Naive thymus-derived CD4-positive, alpha-beta T cell (primary cell): Measurements from ENCODE around the gene SGMS2. TPM values are rescaled to one million over a fixed set of nuclear protein-coding genes. Genes with fewer than 3 reads are reported as not detected.

ENCODE experiments used
- ATAC-seq: fragments of 150-1000 bp; cut with Tn5 transposase; 2 replicates; pipeline ENCODE4 v1.10.0; 2021; ENCODE audit warnings: mild to moderate bottlenecking, moderate library complexity
- CTCF ChIA-PET: fragments of 350-600 bp; sonication (Branson Sonifier 250); formaldehyde crosslinking; loops from one replicate; lab custom pipeline; 2021; ENCODE audit warnings: antibody characterized with exemption; lab: Charles Lee
- POLR2A ChIA-PET: fragments of 350-600 bp; sonication (Branson Sonifier 250); formaldehyde crosslinking; loops from one replicate; lab custom pipeline; 2021; ENCODE audit warnings: antibody characterized with exemption, inconsistent platforms; lab: Charles Lee
- DNase-seq, 9 donors: peaks; one replicate each; pipeline versions ENCODE4 v3.0.0 to v3.0.0-alpha.2; 2020 to 2022; ENCODE audit warnings: mixed read lengths in 1 of 9
- H3K27ac ChIP-seq: one replicate; pipeline ENCODE4 v1.7.0; 2013; ENCODE audit warnings: mild to moderate bottlenecking, low read depth, low read length, moderate library complexity
- H3K27me3 ChIP-seq, 2 donors: one replicate each; pipeline ENCODE4 v1.7.0; 2013; ENCODE audit warnings: low read length in 2 of 2, mild to moderate bottlenecking in 2 of 2, moderate library complexity in 2 of 2; ENCODE audit not compliant: control insufficient read depth in 2 of 2, insufficient read depth in 2 of 2
- H3K36me3 ChIP-seq, 3 experiments: 1 replicate in 2 of 3; 2 replicates in 1 of 3; pipeline ENCODE4 v1.7.0; 2013; ENCODE audit warnings: low read length in 3 of 3, mild to moderate bottlenecking in 3 of 3, moderate library complexity in 1 of 3; ENCODE audit not compliant: insufficient read depth in 3 of 3, control insufficient read depth in 2 of 3
- H3K4me1 ChIP-seq, 2 donors: one replicate each; pipeline ENCODE4 v1.7.0; 2013; ENCODE audit warnings: low read length in 2 of 2, mild to moderate bottlenecking in 2 of 2, moderate library complexity in 1 of 2; ENCODE audit not compliant: control insufficient read depth in 2 of 2, insufficient read depth in 2 of 2
- H3K4me3 ChIP-seq: 2 replicates; pipeline ENCODE4 v1.7.0; 2013; ENCODE audit warnings: mild to moderate bottlenecking, low read length
- H3K9me3 ChIP-seq, 3 experiments: 1 replicate in 2 of 3; 2 replicates in 1 of 3; pipeline ENCODE4 v1.7.0; 2013; ENCODE audit warnings: low read length in 3 of 3; ENCODE audit not compliant: control insufficient read depth in 2 of 3
- H3K27ac Mint-ChIP-seq, 9 donors: one replicate each; pipeline ENCODE4 v1.8.0; 2020 to 2022; ENCODE audit warnings: mixed read lengths in 9 of 9, mild to moderate bottlenecking in 8 of 9, moderate library complexity in 5 of 9, inconsistent platforms in 2 of 9
- H3K27me3 Mint-ChIP-seq, 5 donors: one replicate each; pipeline ENCODE4 v1.8.0; 2021 to 2022; ENCODE audit warnings: mixed read lengths in 5 of 5, mild to moderate bottlenecking in 1 of 5
- H3K36me3 Mint-ChIP-seq, 5 donors: one replicate each; pipeline ENCODE4 v1.8.0; 2020 to 2022; ENCODE audit warnings: mixed read lengths in 5 of 5, mild to moderate bottlenecking in 3 of 5, inconsistent platforms in 1 of 5
- H3K4me1 Mint-ChIP-seq, 7 donors: one replicate each; pipeline ENCODE4 v1.8.0; 2020 to 2022; ENCODE audit warnings: mixed read lengths in 7 of 7, mild to moderate bottlenecking in 3 of 7, inconsistent platforms in 1 of 7
- H3K4me3 Mint-ChIP-seq, 10 donors: one replicate each; pipeline ENCODE4 v1.8.0; 2020 to 2022; ENCODE audit warnings: mild to moderate bottlenecking in 10 of 10, mixed read lengths in 10 of 10, moderate library complexity in 6 of 10, inconsistent platforms in 2 of 10
- H3K9me3 Mint-ChIP-seq, 11 donors: one replicate each; pipeline ENCODE4 v1.8.0; 2020 to 2022; ENCODE audit warnings: mixed read lengths in 11 of 11, mild to moderate bottlenecking in 4 of 11, inconsistent platforms in 1 of 11, moderate library complexity in 1 of 11
- intact Hi-C, 2 donors: fragments of 100-400 bp; cut with micrococcal nuclease; formaldehyde crosslinking; loops; one replicate each; pipeline ENCODE4 v1.15.1; 2023
- polyA plus RNA-seq, 2 donors: library from polyadenylated mRNA; unstranded; fragments of 300-500 nt; fragmentation: Illumina TruSeq; gene quantifications; one replicate each; pipeline ENCODE4 v1.2.3, GENCODE V29; 2021
- total RNA-seq, 6 experiments: library from RNA in 5 of 6; stranded (reverse) in 5 of 6; gene quantifications; 1 replicate in 5 of 6; 2 replicates in 1 of 6; pipeline ENCODE4 v1.2.3 and lab custom pipeline; 2021 to 2026

Gene SGMS2
- total and polyA plus RNA-seq, 7 experiments from 2014 or later, result 0.24 to 3.5 (median 0.36) TPM; not detected in 4

DNA sequence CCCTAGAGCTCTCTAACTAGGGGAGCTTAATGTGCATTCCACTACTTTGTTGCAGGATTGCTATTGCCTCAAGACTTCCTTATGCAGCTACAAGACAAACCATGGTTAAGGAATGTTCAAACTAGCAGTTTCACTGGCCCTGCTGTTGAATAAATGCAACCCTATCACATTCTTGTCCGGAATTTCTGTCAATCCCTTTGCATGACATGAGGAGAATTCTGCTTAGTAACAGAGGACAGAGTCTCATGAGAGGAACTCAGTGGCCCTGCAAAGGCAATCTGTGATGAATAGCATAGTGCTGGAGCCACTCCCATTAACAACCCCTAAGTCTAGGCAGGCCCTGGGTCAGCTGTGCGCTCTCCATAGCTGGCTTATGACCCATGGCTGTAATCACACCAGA lies 30.7 kb upstream of the SGMS2 start:
- Histone ChIP-seq H3K27me3 (peaks cover 0 to under 1% of the 10 kb centered on the region in 2 donors), H3K9me3 (no peaks in the 10 kb centered on the region), H3K4me1 (no peaks in the 10 kb centered on the region), H3K36me3 (no peaks in the 10 kb centered on the region), H3K4me3 (no peak overlapping the region), H3K27ac (no peak overlapping the region)
- H3K9me3 Mint-ChIP-seq, result no peaks in the 10 kb centered on the region
- no peak overlapping the region for H3K27ac Mint-ChIP-seq
- CTCF ChIA-PET, result no interaction called here
- no peak for ATAC-seq
- intact Hi-C loops, result no loop called here
- POLR2A ChIA-PET, result no interaction called here
- no peaks in the 10 kb centered on the region for H3K4me1 Mint-ChIP-seq
- no peak for DNase-seq
- peaks cover 15 to 34% (median 17%) of the 10 kb centered on the region in 5 donors for H3K27me3 Mint-ChIP-seq
- no peak overlapping the region for H3K4me3 Mint-ChIP-seq
- no peaks in the 10 kb centered on the region for H3K36me3 Mint-ChIP-seq

DNA sequence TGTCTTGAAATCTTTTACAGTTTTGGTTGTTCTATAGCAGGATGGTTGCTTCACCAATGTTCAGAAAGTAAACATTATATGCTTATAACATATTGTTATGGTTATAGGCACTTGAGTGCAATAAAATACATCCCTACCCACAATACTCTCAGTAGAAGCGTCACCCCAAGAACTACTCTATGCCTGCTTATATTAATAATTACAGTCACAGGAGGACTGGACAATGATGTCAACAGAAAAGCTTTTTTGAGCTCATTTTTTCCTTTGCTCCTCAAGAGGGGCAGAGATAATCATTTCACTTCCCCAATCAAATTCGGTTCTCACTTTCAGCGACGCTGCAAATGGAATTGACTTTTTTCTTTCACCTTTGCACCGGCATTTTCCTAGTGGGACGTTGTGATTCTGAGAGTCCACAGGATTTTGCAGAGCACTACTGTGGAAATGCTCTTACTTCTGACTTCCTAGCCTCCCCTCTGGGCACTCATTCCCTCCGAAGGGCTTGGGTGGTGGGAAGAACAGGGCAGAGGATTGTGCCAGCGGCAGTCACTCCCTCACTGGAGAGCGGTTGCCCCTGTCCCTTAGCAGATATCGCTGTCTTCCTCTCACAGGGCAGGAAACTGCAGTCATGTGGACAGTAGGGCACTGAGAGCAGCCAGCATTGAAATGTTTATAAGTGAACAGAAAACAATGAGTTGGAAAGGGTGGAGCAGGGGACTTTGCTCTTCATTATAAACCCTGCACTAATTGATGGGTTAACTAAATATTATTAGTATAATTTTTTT lies 24.9 kb upstream of the SGMS2 start:
- Histone ChIP-seq H3K4me1 (no peaks in the 10 kb centered on the region), H3K27me3 (peaks cover 0 to 3% of the 10 kb centered on the region in 2 donors), H3K9me3 (no peaks in the 10 kb centered on the region), H3K27ac (no peak overlapping the region), H3K36me3 (no peaks in the 10 kb centered on the region), H3K4me3 (no peak overlapping the region)
- H3K27ac Mint-ChIP-seq, result no peak overlapping the region
- intact Hi-C loops, result no loop called here
- DNase-seq (no peak), ATAC-seq (no peak)
- POLR2A ChIA-PET, result no interaction called here
- no peak overlapping the region for H3K4me3 Mint-ChIP-seq
- H3K4me1 Mint-ChIP-seq, result peaks cover 0 to 5% (median 0%) of the 10 kb centered on the region in 7 donors
- CTCF ChIA-PET, result no interaction called here
- peaks cover 30 to 67% (median 53%) of the 10 kb centered on the region in 5 donors for H3K27me3 Mint-ChIP-seq
- peaks cover 0 to 2% (median 0%) of the 10 kb centered on the region in 11 donors for H3K9me3 Mint-ChIP-seq
- peaks cover 0 to 5% (median 0%) of the 10 kb centered on the region in 5 donors for H3K36me3 Mint-ChIP-seq

DNA sequence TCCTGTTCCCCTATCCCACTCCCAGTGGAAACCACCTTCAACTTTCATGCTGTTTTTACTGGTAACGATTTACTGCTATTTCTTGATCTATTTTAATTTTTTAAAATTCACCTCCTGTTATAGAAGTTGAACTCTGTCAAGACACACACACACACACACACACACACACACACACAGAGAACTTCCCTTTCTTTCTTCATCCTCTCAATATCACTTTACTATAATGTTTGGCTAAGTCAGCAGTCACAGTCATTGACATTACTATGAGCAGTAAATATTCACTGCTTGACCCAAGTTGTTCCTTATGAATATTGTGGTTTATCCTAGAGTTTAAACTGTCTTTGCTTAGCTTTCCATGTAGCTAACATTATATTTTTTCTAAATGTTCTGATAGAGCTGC lies 24.0 kb upstream of the SGMS2 start:
- H3K4me1 Mint-ChIP-seq, result peaks cover 0 to 5% (median 0%) of the 10 kb centered on the region in 7 donors
- peaks cover 28 to 66% (median 50%) of the 10 kb centered on the region in 5 donors for H3K27me3 Mint-ChIP-seq
- no peak overlapping the region for H3K4me3 Mint-ChIP-seq
- intact Hi-C loops, result no loop called here
- ChIA-PET CTCF (no interaction called here), POLR2A (no interaction called here)
- ATAC-seq, result peak; percentile 56
- H3K4me3 ChIP-seq, result no peak overlapping the region
- H3K9me3 ChIP-seq, result no peaks in the 10 kb centered on the region
- peaks cover 0 to 3% of the 10 kb centered on the region in 2 donors for H3K27me3 ChIP-seq
- H3K36me3 ChIP-seq, result no peaks in the 10 kb centered on the region
- H3K36me3 Mint-ChIP-seq, result peaks cover 0 to 5% (median 0%) of the 10 kb centered on the region in 5 donors
- H3K9me3 Mint-ChIP-seq, result peaks cover 0 to 2% (median 0%) of the 10 kb centered on the region in 11 donors
- no peak for DNase-seq
- no peaks in the 10 kb centered on the region for H3K4me1 ChIP-seq
- no peak overlapping the region for H3K27ac Mint-ChIP-seq
- no peak overlapping the region for H3K27ac ChIP-seq

DNA sequence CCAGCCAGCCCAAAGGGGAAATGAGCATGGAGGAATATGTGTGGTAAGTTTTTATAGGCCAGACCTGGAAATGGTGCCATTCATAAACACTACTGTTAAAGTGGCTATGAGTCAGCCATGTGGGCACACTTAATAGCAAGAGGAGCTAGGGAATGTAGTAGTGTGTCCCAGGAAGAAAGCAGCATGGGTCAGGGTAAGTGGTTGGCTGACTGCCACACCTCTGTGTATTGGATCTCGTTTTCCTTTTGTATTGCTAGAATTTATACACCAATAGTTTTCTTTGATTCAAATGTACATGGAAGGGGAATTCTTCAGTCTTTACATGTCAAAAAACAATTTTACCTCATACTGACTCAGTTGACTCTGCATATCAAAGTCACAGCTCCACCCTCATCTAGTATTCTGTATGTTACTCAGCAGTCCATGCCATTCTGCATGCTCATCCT lies 22.9 kb upstream of the SGMS2 start:
- CTCF ChIA-PET, result no interaction called here
- ATAC-seq, result no peak
- intact Hi-C loops, result no loop called here
- Histone ChIP-seq H3K27me3 (peaks cover 0 to 3% of the 10 kb centered on the region in 2 donors), H3K27ac (no peak overlapping the region), H3K36me3 (no peaks in the 10 kb centered on the region), H3K4me1 (no peaks in the 10 kb centered on the region), H3K9me3 (no peaks in the 10 kb centered on the region), H3K4me3 (no peak overlapping the region)
- no peak overlapping the region for H3K4me3 Mint-ChIP-seq
- peaks cover 0 to 5% (median 0%) of the 10 kb centered on the region in 5 donors for H3K36me3 Mint-ChIP-seq
- peaks cover 0 to 5% (median 0%) of the 10 kb centered on the region in 7 donors for H3K4me1 Mint-ChIP-seq
- no peak for DNase-seq
- POLR2A ChIA-PET, result no interaction called here
- peaks cover 24 to 55% (median 43%) of the 10 kb centered on the region in 5 donors for H3K27me3 Mint-ChIP-seq
- peak overlapping the region in 1 of 9 donors; percentile 33 for H3K27ac Mint-ChIP-seq
- H3K9me3 Mint-ChIP-seq, result peaks cover 0 to 2% (median 0%) of the 10 kb centered on the region in 11 donors

DNA sequence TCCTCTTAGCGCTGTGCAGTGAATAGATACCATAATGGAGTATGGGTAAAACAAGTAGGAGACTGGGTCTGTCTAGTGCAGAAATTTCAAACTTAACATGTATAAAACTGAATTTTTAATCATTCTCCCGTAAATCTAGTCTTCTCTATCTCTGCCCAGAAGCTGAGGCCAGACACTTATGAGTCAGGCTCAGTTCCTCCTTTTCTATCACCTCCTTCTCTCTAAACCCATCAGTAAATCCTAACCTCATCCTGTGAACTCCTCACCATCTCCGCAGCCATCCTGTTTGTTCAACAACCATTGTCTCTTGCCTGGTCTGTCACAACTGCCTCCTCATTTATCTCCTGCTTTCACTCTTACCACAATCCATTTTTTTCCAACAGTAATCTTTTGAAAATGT lies 19.8 kb upstream of the SGMS2 start:
- ATAC-seq, result no peak
- POLR2A ChIA-PET, result no interaction called here
- intact Hi-C loops, result no loop called here

DNA sequence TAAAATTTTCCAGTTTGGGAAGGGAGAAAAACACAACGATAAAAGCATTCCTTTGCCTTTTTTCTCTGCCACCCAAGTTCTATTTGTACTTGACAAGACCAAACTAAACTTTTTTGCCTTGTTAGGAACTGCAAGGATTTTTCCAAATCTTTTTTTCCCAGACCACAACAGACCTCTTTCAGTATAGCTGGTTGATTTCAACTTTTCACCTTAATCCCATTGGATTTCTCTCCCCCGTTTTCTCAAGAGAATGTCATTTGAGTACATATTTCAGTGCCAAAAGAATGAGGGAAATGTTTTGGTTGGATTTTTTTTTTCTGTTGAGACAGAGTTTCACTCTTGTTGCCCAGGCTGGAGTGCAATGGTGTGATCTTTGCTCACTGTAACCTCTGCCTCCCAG lies 18.5 kb upstream of the SGMS2 start:
- peaks cover 25 to 46% (median 37%) of the 10 kb centered on the region in 5 donors for H3K27me3 Mint-ChIP-seq
- H3K36me3 Mint-ChIP-seq, result peaks cover 0 to 5% (median 0%) of the 10 kb centered on the region in 5 donors
- H3K4me1 Mint-ChIP-seq, result no peaks in the 10 kb centered on the region
- no peak for DNase-seq
- Histone ChIP-seq H3K27me3 (no peaks in the 10 kb centered on the region), H3K9me3 (no peaks in the 10 kb centered on the region), H3K27ac (no peak overlapping the region), H3K4me3 (no peak overlapping the region), H3K36me3 (no peaks in the 10 kb centered on the region), H3K4me1 (no peaks in the 10 kb centered on the region)
- no peak overlapping the region for H3K27ac Mint-ChIP-seq
- intact Hi-C loops, result no loop called here
- ChIA-PET POLR2A (no interaction called here), CTCF (no interaction called here)
- H3K9me3 Mint-ChIP-seq, result peaks cover 0 to 2% (median 0%) of the 10 kb centered on the region in 11 donors
- no peak overlapping the region for H3K4me3 Mint-ChIP-seq
- ATAC-seq, result no peak

More for the DNA sequence above, 19.8 kb upstream of the SGMS2 start:
- H3K36me3 ChIP-seq, result no peaks in the 10 kb centered on the region
- DNase-seq, result no peak
- Mint-ChIP-seq H3K9me3 (peaks cover 0 to 2% (median 0%) of the 10 kb centered on the region in 11 donors), H3K4me3 (no peak overlapping the region), H3K27me3 (peaks cover 28 to 48% (median 45%) of the 10 kb centered on the region in 5 donors), H3K4me1 (peaks cover 0 to 5% (median 0%) of the 10 kb centered on the region in 7 donors), H3K27ac (no peak overlapping the region), H3K36me3 (peaks cover 0 to 5% (median 0%) of the 10 kb centered on the region in 5 donors)
- no peaks in the 10 kb centered on the region for H3K9me3 ChIP-seq
- H3K27me3 ChIP-seq, result no peaks in the 10 kb centered on the region
- no peaks in the 10 kb centered on the region for H3K4me1 ChIP-seq
- no peak overlapping the region for H3K27ac ChIP-seq
- CTCF ChIA-PET, result no interaction called here
- H3K4me3 ChIP-seq, result no peak overlapping the region
